Prostate gland (tissue), 2 donors: ENCODE results near the gene ZSWIM3. TPM values are rescaled to one million over a fixed set of nuclear protein-coding genes. Genes with fewer than 3 reads are reported as not detected.

Experiments used
- DNase-seq: peaks from one replicate; pipeline ENCODE4 v3.0.0-alpha.2; 2019; ENCODE audit warnings: low spot score
- H3K27ac ChIP-seq, 2 donors: fragments of 200-600 bp; sonication (generic); 2 replicates each; pipeline ENCODE4 v1.5.1; 2017 to 2019
- H3K27me3 ChIP-seq: fragments of 200-600 bp; sonication (generic); replicated peaks from 2 replicates; pipeline ENCODE4 v1.5.1; 2019; ENCODE audit not compliant: insufficient read depth
- H3K36me3 ChIP-seq, 2 donors: fragments of 200-600 bp; sonication (generic); 1 replicate in 1 of 2; 2 replicates in 1 of 2; pipeline versions ENCODE4 v1.5.1 to v1.8.1; 2017 to 2019
- H3K4me1 ChIP-seq: fragments of 200-600 bp; sonication (generic); replicated peaks from 2 replicates; pipeline ENCODE4 v1.5.1; 2019
- H3K4me3 ChIP-seq, 2 donors: fragments of 200-600 bp; sonication (generic); 2 replicates each; pipeline ENCODE4 v1.5.1; 2017 to 2019
- H3K9me3 ChIP-seq: fragments of 200-600 bp; sonication (generic); 2 replicates; pipeline ENCODE4 v1.5.1; 2017
- CTCF ChIP-seq, 4 experiments: fragments of 200-600 bp in 2 of 4; fragments of 450-650 bp in 2 of 4; sonication (generic) in 2 of 4; IDR thresholded peaks; 1 replicate in 3 of 4; 2 replicates in 1 of 4; pipeline ENCODE4 v1.5.1; 2016 to 2019; ENCODE audit warnings: antibody characterized with exemption in 4 of 4, mild to moderate bottlenecking in 2 of 4, moderate library complexity in 2 of 4
- POLR2A ChIP-seq: fragments of 450-650 bp; IDR thresholded peaks from one replicate; pipeline ENCODE4 v1.6.1; 2016; ENCODE audit warnings: antibody characterized with exemption, mild to moderate bottlenecking
- POLR2AphosphoS5 ChIP-seq: sonication (generic); formaldehyde crosslinking; IDR thresholded peaks from one replicate; pipeline ENCODE4 v1.6.1; 2017; ENCODE audit warnings: antibody characterized with exemption
- WGBS: methylation state at CpG from one replicate; pipeline ENCODE4 v1.1.5; 2018; 5-methylcytosine and 5-hydroxymethylcytosine counted together
- intact Hi-C: fragments of 100-400 bp; cut with DNase I; formaldehyde crosslinking; loops from one replicate; pipeline ENCODE4 v1.14.2; 2022
- total RNA-seq, 2 donors: library from RNA; depleted of rRNA; stranded (reverse); fragments of >200 nt; gene quantifications; one replicate each; pipeline ENCODE4 v1.1.0, GENCODE V29; 2016

ZSWIM3 gene
- total RNA-seq, 2 donors from 2014 or later: 4.3 to 11.9 TPM

- TF ChIP-seq POLR2A (no peak), CTCF (IDR thresholded peaks at IDR 0.05) (no peak), POLR2AphosphoS5 (no peak)
- H3K27ac ChIP-seq: no peak overlapping the region
- 60% methylated on average over 9 of the region's 9 CpGs for WGBS
Measured at GRCh38 chr20:45925821-45926506, 68.5 kb downstream of the ZSWIM3 start.

GRCh38 chr20:45926731-45927070 is 69.3 kb downstream of the ZSWIM3 start:
- no peak overlapping the region for H3K4me3 ChIP-seq
- no peak for DNase-seq
- H3K27ac ChIP-seq: no peak overlapping the region
- no peak for TF ChIP-seq CTCF (IDR thresholded peaks at IDR 0.05)
- no peak for TF ChIP-seq POLR2AphosphoS5
- no peak for TF ChIP-seq POLR2A
- no peaks in the 10 kb centered on the region for H3K27me3 ChIP-seq
- 77% methylated on average over 2 of the region's 2 CpGs for WGBS
- H3K9me3 ChIP-seq: no peaks in the 10 kb centered on the region
- H3K4me1 ChIP-seq: no peaks in the 10 kb centered on the region
- H3K36me3 ChIP-seq: no peaks in the 10 kb centered on the region
- intact Hi-C loops: no loop called here

More at GRCh38 chr20:45925821-45926506, 68.5 kb downstream of the ZSWIM3 start:
- H3K36me3 ChIP-seq: no peaks in the 10 kb centered on the region
- H3K4me1 ChIP-seq: no peaks in the 10 kb centered on the region
- intact Hi-C loops: no loop called here
- H3K4me3 ChIP-seq: no peak overlapping the region
- H3K27me3 ChIP-seq: no peaks in the 10 kb centered on the region
- DNase-seq: no peak
- no peaks in the 10 kb centered on the region for H3K9me3 ChIP-seq

GRCh38 chr20:45927071-45927878 is 69.9 kb downstream of the ZSWIM3 start:
- Histone ChIP-seq H3K4me3 (no peak overlapping the region), H3K4me1 (no peaks in the 10 kb centered on the region), H3K9me3 (no peaks in the 10 kb centered on the region), H3K36me3 (no peaks in the 10 kb centered on the region), H3K27ac (no peak overlapping the region), H3K27me3 (no peaks in the 10 kb centered on the region)
- intact Hi-C loops: no loop called here
- no peak for TF ChIP-seq CTCF (IDR thresholded peaks at IDR 0.05)
- TF ChIP-seq POLR2AphosphoS5: no peak
- no peak for TF ChIP-seq POLR2A
- no peak for DNase-seq
- WGBS: 72% methylated on average over 14 of the region's 14 CpGs

Other genes with a start within 250 kb of the ZSWIM3 start
- gene WFDC10A, start 227.9 kb upstream of the ZSWIM3 start, total RNA-seq: not detected
- gene WFDC9, start 226.3 kb upstream of the ZSWIM3 start, total RNA-seq: not detected
- gene WFDC11, start 187.4 kb upstream of the ZSWIM3 start, total RNA-seq: not detected
- gene WFDC13, start 155.6 kb upstream of the ZSWIM3 start, total RNA-seq: not detected
- not detected for gene WFDC10B, start 152.6 kb upstream of the ZSWIM3 start, total RNA-seq
- gene SPINT4, start 135.3 kb upstream of the ZSWIM3 start, total RNA-seq: not detected
- 1 to 10 TPM in 1 of 2 donors, not detected in 1; 5.2 TPM for gene WFDC3, start 65.7 kb upstream of the ZSWIM3 start, total RNA-seq
- 10 to 100 TPM; 21.8 to 35.5 TPM for gene DNTTIP1, start 65.7 kb upstream of the ZSWIM3 start, total RNA-seq
- 10 to 100 TPM in 1 of 2 donors, 1 to 10 TPM in 1; 2.2 to 10.9 TPM for gene UBE2C, start 45.0 kb upstream of the ZSWIM3 start, total RNA-seq
- 1 to 10 TPM; 2.1 to 3.0 TPM for gene TNNC2, start 30.3 kb upstream of the ZSWIM3 start, total RNA-seq
- gene SNX21, start 23.8 kb upstream of the ZSWIM3 start, total RNA-seq: 10 to 100 TPM; 60.4 to 68.4 TPM
- 10 to 100 TPM; 57.4 to 68.1 TPM for gene ACOT8, start 222 bp upstream of the ZSWIM3 start, total RNA-seq
- 10 to 100 TPM; 13.8 to 17.8 TPM for gene ZSWIM1, start 23.6 kb downstream of the ZSWIM3 start, total RNA-seq
- 1 to 10 TPM; 2.0 to 7.4 TPM for gene SPATA25, start 30.0 kb downstream of the ZSWIM3 start, total RNA-seq
- gene NEURL2, start 33.6 kb downstream of the ZSWIM3 start, total RNA-seq: 10 to 100 TPM in 1 of 2 donors, 1 to 10 TPM in 1; 9.8 to 11.3 TPM
- 100 to 1,000 TPM in 1 of 2 donors, 10 to 100 TPM in 1; 37.9 to 215 TPM for gene CTSA, start 33.7 kb downstream of the ZSWIM3 start, total RNA-seq
- 100 to 1,000 TPM in 1 of 2 donors, 10 to 100 TPM in 1; 29.4 to 101 TPM for gene PLTP, start 54.5 kb downstream of the ZSWIM3 start, total RNA-seq
- 10 to 100 TPM; 39.8 to 54.9 TPM for gene PCIF1, start 77.1 kb downstream of the ZSWIM3 start, total RNA-seq
- 10 to 100 TPM; 21.4 to 43.4 TPM for gene ZNF335, start 114.6 kb downstream of the ZSWIM3 start, total RNA-seq
- gene MMP9, start 151.3 kb downstream of the ZSWIM3 start, total RNA-seq: 1 to 10 TPM in 1 of 2 donors, under 1 TPM in 1; 0.59 to 1.4 TPM
- gene SLC12A5, start 171.6 kb downstream of the ZSWIM3 start, total RNA-seq: 1 to 10 TPM in 1 of 2 donors, not detected in 1; 3.6 TPM
- 10 to 100 TPM; 41.0 to 50.6 TPM for gene NCOA5, start 232.3 kb downstream of the ZSWIM3 start, total RNA-seq